ENCODE data around the gene FAM193A.
A peak's percentile ranks its signal among the peaks of the same experiment; 100 is the strongest.

The FAM193A gene

DNA sequence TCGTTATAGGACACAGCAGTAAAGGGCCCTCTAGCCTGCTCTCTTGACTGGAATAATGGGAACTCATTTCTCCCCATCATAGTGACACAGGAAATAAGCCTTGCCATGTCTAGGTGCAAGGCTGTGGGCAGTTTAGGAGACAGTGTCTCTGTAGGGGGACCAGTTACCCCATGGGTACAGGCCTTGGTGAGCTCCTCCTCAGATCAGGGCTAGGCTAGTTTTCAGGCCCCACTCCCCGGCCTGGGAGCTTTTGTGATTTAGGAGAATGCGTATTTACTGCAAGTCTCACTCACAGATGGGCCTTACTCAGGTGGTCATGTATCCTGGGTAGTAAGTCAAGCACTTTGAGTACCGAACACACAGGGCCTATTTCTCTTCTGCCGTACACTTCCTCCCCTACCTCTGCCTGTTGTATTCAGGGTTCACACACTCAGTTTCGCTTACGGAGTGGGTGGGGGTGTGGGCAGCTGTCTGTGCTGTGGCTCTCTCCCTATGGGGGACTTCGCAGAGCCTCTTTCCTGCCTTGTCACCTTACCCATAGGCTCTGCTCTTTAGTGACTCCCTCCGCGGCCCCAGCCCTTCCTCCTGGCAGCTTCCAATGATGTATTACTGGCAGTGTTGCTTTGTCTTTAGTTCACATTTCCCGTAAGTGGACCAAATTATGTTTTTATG, 34.2 kb downstream of the FAM193A start:
- Histone ChIP-seq H3K27ac (ENCODE audit: low read depth, low read length, poor library complexity, severe bottlenecking) (peak overlapping the region; percentile 40), H3K4me2 (ENCODE audit: low read length) (peak overlapping the region; percentile 32; the same call in 1 of the 2 replicates), H3K9ac (ENCODE audit: low read length) (no peak overlapping the region), H3K4me3 (ENCODE audit: low read depth, low read length, poor library complexity, severe bottlenecking) (no peak overlapping the region), H3K27me3 (ENCODE audit: insufficient read depth, low read length) (no peaks in the 10 kb centered on the region), H3K4me1 (ENCODE audit: insufficient read depth, low read length, severe bottlenecking) (peaks cover 36% of the 10 kb centered on the region), H3K36me3 (ENCODE audit: insufficient read depth, low read length) (no peaks in the 10 kb centered on the region), H3K9me2 (ENCODE audit: low read depth, low read length) (no peaks in the 10 kb centered on the region), H4K20me1 (ENCODE audit: insufficient read depth, low read length) (no peaks in the 10 kb centered on the region), H3K79me2 (ENCODE audit: insufficient read depth, low read length) (peaks cover 19% of the 10 kb centered on the region; the same call in 1 of the 2 replicates), H3F3A (ENCODE audit: insufficient read depth, low read length) (no peaks in the 10 kb centered on the region), H3K9me3 (ENCODE audit: low read length) (no peaks in the 10 kb centered on the region), H2AFZ (ENCODE audit: low read length) (no peak overlapping the region)
- TF ChIP-seq, protein P1, sequence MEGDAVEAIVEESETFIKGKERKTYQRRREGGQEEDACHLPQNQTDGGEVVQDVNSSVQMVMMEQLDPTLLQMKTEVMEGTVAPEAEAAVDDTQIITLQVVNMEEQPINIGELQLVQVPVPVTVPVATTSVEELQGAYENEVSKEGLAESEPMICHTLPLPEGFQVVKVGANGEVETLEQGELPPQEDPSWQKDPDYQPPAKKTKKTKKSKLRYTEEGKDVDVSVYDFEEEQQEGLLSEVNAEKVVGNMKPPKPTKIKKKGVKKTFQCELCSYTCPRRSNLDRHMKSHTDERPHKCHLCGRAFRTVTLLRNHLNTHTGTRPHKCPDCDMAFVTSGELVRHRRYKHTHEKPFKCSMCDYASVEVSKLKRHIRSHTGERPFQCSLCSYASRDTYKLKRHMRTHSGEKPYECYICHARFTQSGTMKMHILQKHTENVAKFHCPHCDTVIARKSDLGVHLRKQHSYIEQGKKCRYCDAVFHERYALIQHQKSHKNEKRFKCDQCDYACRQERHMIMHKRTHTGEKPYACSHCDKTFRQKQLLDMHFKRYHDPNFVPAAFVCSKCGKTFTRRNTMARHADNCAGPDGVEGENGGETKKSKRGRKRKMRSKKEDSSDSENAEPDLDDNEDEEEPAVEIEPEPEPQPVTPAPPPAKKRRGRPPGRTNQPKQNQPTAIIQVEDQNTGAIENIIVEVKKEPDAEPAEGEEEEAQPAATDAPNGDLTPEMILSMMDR (IDR thresholded peaks at IDR 0.05; ENCODE audit: low read length): no peak
- TF ChIP-seq EZH2 (IDR thresholded peaks at IDR 0.05; ENCODE audit: borderline replicate concordance, low read length): no peak

DNA sequence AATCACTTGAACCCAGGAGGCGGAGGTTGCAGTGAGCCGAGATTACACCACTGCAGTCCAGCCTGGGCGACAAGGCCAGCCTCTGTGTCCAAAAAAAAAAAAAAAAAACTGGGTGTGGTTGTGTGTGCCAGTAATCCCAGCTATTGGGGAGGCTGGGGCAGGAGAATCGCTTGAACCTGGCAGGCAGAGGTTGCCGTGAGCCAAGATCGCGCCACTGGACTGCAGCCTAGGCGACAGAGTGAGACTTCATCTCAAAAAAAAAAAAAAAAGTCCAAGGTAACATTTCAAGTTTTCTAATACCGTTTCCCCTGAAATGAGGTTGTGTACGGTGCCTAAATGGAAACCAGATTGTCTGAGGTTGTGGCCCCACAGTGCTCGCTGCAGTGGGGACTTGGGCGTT, 35.6 kb downstream of the FAM193A start:
- Histone ChIP-seq H3F3A (ENCODE audit: insufficient read depth, low read length) (no peaks in the 10 kb centered on the region), H2AFZ (ENCODE audit: low read length) (no peak overlapping the region), H3K9me3 (ENCODE audit: low read length) (no peaks in the 10 kb centered on the region), H4K20me1 (ENCODE audit: insufficient read depth, low read length) (no peaks in the 10 kb centered on the region), H3K4me2 (ENCODE audit: low read length) (no peak overlapping the region), H3K36me3 (ENCODE audit: insufficient read depth, low read length) (no peaks in the 10 kb centered on the region), H3K27ac (ENCODE audit: low read depth, low read length, poor library complexity, severe bottlenecking) (no peak overlapping the region), H3K9ac (ENCODE audit: low read length) (no peak overlapping the region), H3K79me2 (ENCODE audit: insufficient read depth, low read length) (peaks cover 25% of the 10 kb centered on the region), H3K4me3 (ENCODE audit: low read depth, low read length, poor library complexity, severe bottlenecking) (no peak overlapping the region), H3K27me3 (ENCODE audit: insufficient read depth, low read length) (no peaks in the 10 kb centered on the region), H3K9me2 (ENCODE audit: low read depth, low read length) (no peaks in the 10 kb centered on the region), H3K4me1 (ENCODE audit: insufficient read depth, low read length, severe bottlenecking) (peaks cover 36% of the 10 kb centered on the region)
- TF ChIP-seq EZH2 (IDR thresholded peaks at IDR 0.05; ENCODE audit: borderline replicate concordance, low read length): no peak
- TF ChIP-seq, protein P1 (IDR thresholded peaks at IDR 0.05; ENCODE audit: low read length): no peak

DNA sequence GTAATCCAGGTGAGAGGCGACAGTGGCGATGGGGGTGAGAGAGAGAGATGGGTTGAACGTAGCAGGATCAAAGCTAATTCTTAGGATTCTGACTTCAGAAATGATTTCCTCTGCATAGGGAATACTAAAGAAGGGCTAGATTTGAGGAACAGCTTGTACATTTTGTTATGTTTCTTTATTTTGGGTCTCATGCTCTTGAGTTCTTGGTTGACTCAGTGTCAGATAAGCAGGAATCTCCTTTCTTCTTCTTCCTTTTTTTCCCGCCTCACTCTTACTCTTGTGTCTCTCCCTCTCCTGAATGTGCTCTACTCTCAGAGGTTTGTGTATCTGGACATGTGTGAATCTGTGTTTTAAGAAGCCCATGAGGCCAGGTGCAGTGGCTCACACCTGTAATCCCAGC, 36.4 kb downstream of the FAM193A start:
- Histone ChIP-seq H3K36me3 (ENCODE audit: insufficient read depth, low read length) (no peaks in the 10 kb centered on the region), H2AFZ (ENCODE audit: low read length) (no peak overlapping the region), H3K79me2 (ENCODE audit: insufficient read depth, low read length) (peaks cover 31% of the 10 kb centered on the region), H3K9me2 (ENCODE audit: low read depth, low read length) (no peaks in the 10 kb centered on the region), H3K9me3 (ENCODE audit: low read length) (no peaks in the 10 kb centered on the region), H3K4me1 (ENCODE audit: insufficient read depth, low read length, severe bottlenecking) (peaks cover 36% of the 10 kb centered on the region), H3K9ac (ENCODE audit: low read length) (no peak overlapping the region), H3K4me2 (ENCODE audit: low read length) (no peak overlapping the region), H4K20me1 (ENCODE audit: insufficient read depth, low read length) (no peaks in the 10 kb centered on the region), H3K27ac (ENCODE audit: low read depth, low read length, poor library complexity, severe bottlenecking) (no peak overlapping the region), H3K4me3 (ENCODE audit: low read depth, low read length, poor library complexity, severe bottlenecking) (no peak overlapping the region), H3F3A (ENCODE audit: insufficient read depth, low read length) (no peaks in the 10 kb centered on the region), H3K27me3 (ENCODE audit: insufficient read depth, low read length) (no peaks in the 10 kb centered on the region)
- no peak for TF ChIP-seq EZH2 (IDR thresholded peaks at IDR 0.05; ENCODE audit: borderline replicate concordance, low read length)
- TF ChIP-seq, protein P1 (IDR thresholded peaks at IDR 0.05; ENCODE audit: low read length): no peak

Measured in OCI-LY1 (cell line).